T-cell (primary cell): ENCODE measurements around the gene RAB3A. TPM values are rescaled to one million over a fixed set of nuclear protein-coding genes. Genes with fewer than 3 reads are reported as not detected.

Experiments used
- ATAC-seq, 4 experiments: fragments of 200-7000 bp in 3 of 4; fragments of 150-1000 bp in 1 of 4; cut with Tn5 transposase; replicated peaks in 1 of 4; 1 replicate in 3 of 4; 2 replicates in 1 of 4; pipeline ENCODE4 v1.10.0; 2021; ENCODE audit warnings: moderate library complexity in 3 of 4, mild to moderate bottlenecking in 2 of 4, moderate number of reproducible peaks in 1 of 4
- CTCF ChIA-PET, 2 donors: fragments of 300-600 bp; sonication (Branson Sonifier 250); formaldehyde crosslinking; loops; one replicate each; lab custom pipeline; 2022; ENCODE audit warnings: antibody characterized with exemption in 2 of 2; lab: Charles Lee
- POLR2A ChIA-PET, 2 donors: fragments of 300-600 bp; sonication (Branson Sonifier 250); formaldehyde crosslinking; loops; one replicate each; lab custom pipeline; 2022; ENCODE audit warnings: antibody characterized with exemption in 2 of 2; lab: Charles Lee
- DNase-seq, 35 experiments: peaks; one replicate each; pipeline versions ENCODE4 v3.0.0 to v3.0.0-alpha.2; 2013 to 2023
- H3K27ac ChIP-seq: one replicate; pipeline ENCODE4 v1.5.1; 2013; ENCODE audit warnings: low read length
- H3K27me3 ChIP-seq, 2 experiments: replicated peaks in 1 of 2; 1 replicate in 1 of 2; 2 replicates in 1 of 2; pipeline versions ENCODE4 v1.6.1 to v1.7.0; 2013; ENCODE audit warnings: low read length in 1 of 2, mixed read lengths in 1 of 2; ENCODE audit not compliant: control insufficient read depth in 2 of 2, insufficient read depth in 2 of 2; ENCODE audit errors: extremely low read depth in 1 of 2
- H3K36me3 ChIP-seq, 2 donors: 1 replicate in 1 of 2; 2 replicates in 1 of 2; pipeline versions ENCODE4 v1.6.1 to v1.7.0; 2013; ENCODE audit warnings: low read length in 1 of 2; ENCODE audit not compliant: control insufficient read depth in 2 of 2, insufficient read depth in 1 of 2; ENCODE audit errors: extremely low read depth in 1 of 2
- H3K4me1 ChIP-seq, 2 experiments: 1 replicate in 1 of 2; 2 replicates in 1 of 2; pipeline versions ENCODE4 v1.6.1 to v1.7.0; 2013; ENCODE audit warnings: low read length in 2 of 2, mixed read lengths in 1 of 2; ENCODE audit not compliant: insufficient read depth in 2 of 2, control insufficient read depth in 1 of 2; ENCODE audit errors: extremely low read depth in 1 of 2
- H3K4me3 ChIP-seq, 2 donors: 1 replicate in 1 of 2; 2 replicates in 1 of 2; pipeline versions ENCODE4 v1.5.1 to v1.7.0; 2013; ENCODE audit warnings: mild to moderate bottlenecking in 2 of 2, low read length in 1 of 2, moderate library complexity in 1 of 2; ENCODE audit not compliant: control insufficient read depth in 1 of 2; ENCODE audit errors: extremely low read depth in 1 of 2
- H3K9me3 ChIP-seq: 2 replicates; pipeline ENCODE4 v1.7.0; 2013
- H3K27ac Mint-ChIP-seq, 2 donors: one replicate each; pipeline ENCODE4 v1.8.0; 2020 to 2021; ENCODE audit warnings: mild to moderate bottlenecking in 2 of 2, mixed read lengths in 2 of 2
- H3K27me3 Mint-ChIP-seq, 2 donors: one replicate each; pipeline ENCODE4 v1.8.0; 2021 to 2022; ENCODE audit warnings: mixed read lengths in 2 of 2
- H3K36me3 Mint-ChIP-seq: one replicate; pipeline ENCODE4 v1.8.0; 2021; ENCODE audit warnings: mixed read lengths
- H3K4me1 Mint-ChIP-seq, 3 donors: one replicate each; pipeline ENCODE4 v1.8.0; 2020 to 2022; ENCODE audit warnings: mixed read lengths in 3 of 3, mild to moderate bottlenecking in 1 of 3
- H3K4me3 Mint-ChIP-seq, 3 donors: one replicate each; pipeline ENCODE4 v1.8.0; 2020 to 2022; ENCODE audit warnings: mild to moderate bottlenecking in 3 of 3, mixed read lengths in 3 of 3, moderate library complexity in 3 of 3
- H3K9me3 Mint-ChIP-seq, 3 donors: one replicate each; pipeline ENCODE4 v1.8.0; 2020 to 2022; ENCODE audit warnings: mixed read lengths in 3 of 3
- WGBS: methylation state at CpG from one replicate; pipeline ENCODE4 v1.1.5; 2013; ENCODE audit warnings: missing lambda C conversion rate; ENCODE audit not compliant: insufficient coverage; 5-methylcytosine and 5-hydroxymethylcytosine counted together
- total RNA-seq, 35 experiments: library from RNA in 6 of 35; stranded (reverse) in 6 of 35; fragments of 120-200 nt in 1 of 35; gene quantifications; one replicate each; pipeline versions ENCODE4 v1.2.1 to v1.2.4 and lab custom pipeline; 2013 to 2026

RAB3A gene
- total RNA-seq, 5 donors from 2014 or later (not counting 1 experiment from before 2014, with no cell fraction given): 4.7 to 8.3 (median 5.6) TPM

DNA sequence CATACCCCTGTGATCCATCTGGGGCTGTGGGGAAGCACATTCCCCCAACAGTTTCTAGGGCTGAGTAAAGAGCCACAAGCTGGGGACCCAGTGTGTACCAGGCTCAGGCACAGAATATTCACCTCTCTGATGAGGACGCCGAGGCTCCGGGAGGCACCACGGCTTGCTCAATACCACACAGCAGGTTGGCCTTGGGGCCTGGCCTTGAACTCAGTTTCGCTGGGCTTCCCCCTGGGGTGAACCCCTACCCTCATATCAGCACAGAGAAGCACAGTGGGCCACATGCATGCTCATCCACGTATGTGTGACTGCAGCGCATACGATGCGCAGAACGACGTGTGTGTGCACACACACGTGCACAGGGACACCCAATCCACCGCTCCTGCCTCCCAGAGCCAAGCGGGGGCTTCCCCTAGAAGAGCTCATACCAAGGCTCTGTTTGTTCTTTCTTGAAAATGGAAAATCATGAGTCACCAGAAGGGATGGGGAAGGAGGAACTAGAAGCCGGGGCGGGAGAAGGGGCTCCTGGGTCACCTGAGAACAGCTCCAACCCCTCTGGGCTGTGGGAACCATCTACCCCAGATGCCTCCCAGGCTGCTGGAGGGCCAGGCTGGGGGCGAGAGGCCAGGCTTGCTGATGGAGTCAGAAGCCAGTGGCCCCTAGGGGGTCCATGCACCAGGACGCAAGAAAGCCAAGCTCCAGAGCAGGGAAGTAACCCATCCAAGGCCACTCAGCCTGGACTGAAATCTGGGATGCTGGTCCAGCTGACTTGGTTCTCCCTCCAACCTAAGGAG is 27.3 kb upstream of the RAB3A start:
- Mint-ChIP-seq H3K27me3 (peaks cover 60 to 78% of the 10 kb centered on the region in 2 donors), H3K4me1 (peaks cover 3 to 11% (median 5%) of the 10 kb centered on the region in 3 donors), H3K36me3 (no peaks in the 10 kb centered on the region), H3K27ac (no peak overlapping the region), H3K9me3 (peaks cover 0 to 5% (median 0%) of the 10 kb centered on the region in 3 donors), H3K4me3 (no peak overlapping the region)
- ChIA-PET CTCF (no interaction called here), POLR2A (no interaction called here)
- DNase-seq (no peak), ATAC-seq (no peak)
- 55% methylated on average over 14 of the region's 18 CpGs for WGBS
- Histone ChIP-seq H3K4me1 (peaks cover 0 to 8% of the 10 kb centered on the region in 2 experiments), H3K27me3 (peaks cover 0 to 90% of the 10 kb centered on the region in 2 experiments), H3K4me3 (no peak overlapping the region), H3K9me3 (no peaks in the 10 kb centered on the region), H3K36me3 (no peaks in the 10 kb centered on the region), H3K27ac (no peak overlapping the region)

DNA sequence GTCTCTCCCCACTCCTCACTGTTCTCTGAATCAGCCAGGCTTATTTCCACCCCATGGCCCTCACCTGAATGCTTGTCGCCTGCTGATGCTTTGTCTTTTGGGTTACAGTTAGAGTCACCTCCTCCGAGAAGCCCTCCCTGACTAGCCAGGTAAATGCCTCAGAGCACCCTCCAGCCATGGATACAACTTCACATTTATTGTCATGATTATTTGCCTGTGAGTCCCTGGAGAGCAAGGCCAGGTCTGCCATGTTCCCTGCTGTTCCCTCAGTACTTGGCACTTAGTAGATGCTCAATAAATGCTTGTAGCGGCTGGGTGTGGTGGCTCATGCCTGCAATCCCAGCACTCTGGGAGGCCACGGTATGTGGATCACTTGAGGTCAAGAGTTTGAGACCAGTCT is 26.1 kb upstream of the RAB3A start:
- Mint-ChIP-seq H3K27me3 (peaks cover 60 to 78% of the 10 kb centered on the region in 2 donors), H3K4me3 (no peak overlapping the region), H3K36me3 (no peaks in the 10 kb centered on the region), H3K27ac (no peak overlapping the region), H3K9me3 (peaks cover 0 to 5% (median 0%) of the 10 kb centered on the region in 3 donors), H3K4me1 (peaks cover 10 to 20% (median 12%) of the 10 kb centered on the region in 3 donors)
- ATAC-seq (no peak), DNase-seq (no peak)
- Histone ChIP-seq H3K4me1 (peaks cover 0 to 21% of the 10 kb centered on the region in 2 experiments), H3K27ac (no peak overlapping the region), H3K9me3 (no peaks in the 10 kb centered on the region), H3K4me3 (no peak overlapping the region), H3K36me3 (no peaks in the 10 kb centered on the region), H3K27me3 (peaks cover 0 to 95% of the 10 kb centered on the region in 2 experiments)
- POLR2A ChIA-PET: no interaction called here
- CTCF ChIA-PET: no interaction called here
- 100% methylated on average over 2 of the region's 4 CpGs for WGBS

DNA sequence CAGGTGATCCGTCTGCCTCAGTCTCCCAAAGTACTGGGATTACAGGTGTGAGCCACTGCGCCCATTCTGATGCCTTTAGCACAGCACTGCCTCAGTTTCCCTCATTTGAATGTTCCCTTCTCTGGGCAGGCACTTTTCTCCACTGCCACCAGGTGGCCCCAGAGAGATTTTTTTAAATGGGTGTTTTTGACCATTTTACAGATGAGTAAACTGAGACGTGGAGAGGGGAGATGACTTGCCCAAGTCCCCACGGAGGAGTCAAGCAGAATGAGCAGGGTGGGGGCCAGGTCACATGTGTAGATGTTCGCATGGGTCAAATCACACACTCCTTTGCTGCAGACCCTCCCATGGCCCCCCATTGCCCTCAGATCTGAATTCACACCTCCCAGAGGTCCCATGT is 25.6 kb upstream of the RAB3A start:
- Histone ChIP-seq H3K4me3 (no peak overlapping the region), H3K9me3 (no peaks in the 10 kb centered on the region), H3K36me3 (no peaks in the 10 kb centered on the region), H3K27me3 (peaks cover 0 to 95% of the 10 kb centered on the region in 2 experiments), H3K27ac (no peak overlapping the region), H3K4me1 (peaks cover 0 to 25% of the 10 kb centered on the region in 2 experiments)
- no peak for DNase-seq
- 82% methylated on average over 3 of the region's 5 CpGs for WGBS
- Mint-ChIP-seq H3K9me3 (peaks cover 0 to 5% (median 0%) of the 10 kb centered on the region in 3 donors), H3K36me3 (no peaks in the 10 kb centered on the region), H3K4me3 (no peak overlapping the region), H3K27ac (no peak overlapping the region), H3K4me1 (peaks cover 14 to 25% (median 16%) of the 10 kb centered on the region in 3 donors), H3K27me3 (peaks cover 63 to 78% of the 10 kb centered on the region in 2 donors)
- ATAC-seq: no peak
- ChIA-PET CTCF (no interaction called here), POLR2A (no interaction called here)

DNA sequence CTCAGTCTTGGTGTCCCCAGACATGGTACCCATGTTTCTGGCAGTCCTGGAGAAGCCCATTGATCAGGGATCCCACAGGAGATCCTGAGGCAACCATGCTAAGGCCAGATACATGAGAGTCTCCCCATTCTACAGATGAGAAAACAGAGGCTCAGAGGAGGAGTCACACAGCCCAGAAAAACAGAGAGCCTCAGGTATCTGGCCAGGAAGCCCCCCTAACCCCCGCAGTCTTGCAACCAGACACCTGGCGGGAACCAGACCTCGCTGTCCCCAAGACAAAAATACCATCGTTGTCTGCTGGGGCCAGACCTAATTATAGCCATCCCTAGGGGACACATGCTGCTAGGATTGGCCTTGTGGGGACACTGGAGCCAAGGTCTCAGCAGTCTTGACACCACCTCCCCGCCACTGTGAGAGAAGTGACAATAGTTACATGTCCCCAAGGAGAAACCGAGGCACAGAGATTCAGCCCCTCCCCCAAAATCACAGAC is 24.0 kb upstream of the RAB3A start:
- no peak overlapping the region for H3K27ac ChIP-seq
- CTCF ChIA-PET: no interaction called here
- no peaks in the 10 kb centered on the region for H3K9me3 ChIP-seq
- H3K4me3 ChIP-seq: no peak overlapping the region
- peaks cover 3 to 29% of the 10 kb centered on the region in 2 experiments for H3K4me1 ChIP-seq
- H3K27me3 ChIP-seq: peaks cover 0 to 92% of the 10 kb centered on the region in 2 experiments
- Mint-ChIP-seq H3K9me3 (no peaks in the 10 kb centered on the region), H3K27me3 (peaks cover 56 to 76% of the 10 kb centered on the region in 2 donors), H3K4me3 (peak overlapping the region in 1 of 3 donors; percentile 16), H3K4me1 (peaks cover 20 to 29% (median 22%) of the 10 kb centered on the region in 3 donors), H3K27ac (no peak overlapping the region), H3K36me3 (no peaks in the 10 kb centered on the region)
- POLR2A ChIA-PET: interaction anchor here in 1 of 2 donors (0.5 kb wide), 1 partner anchor 101 kb away, joined by 4 read pairs; no protein-coding TSS in a partner anchor
- ATAC-seq (no peak), DNase-seq (no peak)
- WGBS: 91% methylated on average over 4 of the region's 6 CpGs
- H3K36me3 ChIP-seq: no peaks in the 10 kb centered on the region

DNA sequence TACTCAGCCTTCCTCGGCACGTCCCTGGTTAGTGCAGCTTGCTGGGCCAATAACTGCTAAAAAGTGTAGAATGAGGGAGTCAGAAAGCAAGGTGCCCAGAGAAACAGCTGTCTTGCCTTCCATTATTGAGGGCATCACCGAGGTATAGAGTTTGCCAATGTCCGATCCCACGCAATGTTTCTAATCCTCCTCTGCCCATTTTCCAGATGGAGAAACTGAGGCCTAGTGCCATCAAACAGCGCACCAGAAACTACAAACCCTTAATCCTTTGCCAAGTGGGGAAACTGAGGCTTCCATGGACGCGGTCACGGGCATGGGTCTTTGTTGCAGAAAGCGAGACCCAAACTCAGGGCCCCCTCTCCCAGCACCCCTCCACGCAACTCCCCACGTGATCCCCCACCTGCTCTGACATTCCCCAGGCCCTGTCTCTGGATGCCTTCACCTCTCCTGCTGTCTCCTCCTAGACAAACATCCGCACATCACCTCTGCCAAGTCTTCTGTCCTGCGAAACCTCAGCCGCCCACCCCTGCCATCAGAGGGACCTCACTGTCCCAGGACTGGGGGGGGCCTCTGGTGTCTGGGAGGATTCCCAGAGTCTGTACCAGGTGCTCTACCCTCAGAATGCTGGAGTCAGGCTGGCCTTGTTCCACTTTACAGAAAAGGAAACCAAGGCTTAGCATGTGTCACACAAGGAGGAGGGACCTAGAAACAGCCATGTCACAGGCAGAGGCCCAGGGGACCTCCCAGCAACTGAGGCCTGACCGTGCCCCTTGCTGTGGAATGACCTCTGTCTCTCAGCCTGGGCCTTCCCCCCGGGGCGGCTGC is 23.3 kb upstream of the RAB3A start:
- DNase-seq: no peak
- H3K27me3 Mint-ChIP-seq: peaks cover 51 to 77% of the 10 kb centered on the region in 2 donors
- no peak for ATAC-seq
- H3K4me1 Mint-ChIP-seq: peaks cover 17 to 25% (median 22%) of the 10 kb centered on the region in 3 donors
- H3K36me3 ChIP-seq: no peaks in the 10 kb centered on the region
- ChIA-PET CTCF (no interaction called here), POLR2A (no interaction called here)
- H3K27ac Mint-ChIP-seq: peak overlapping the region in 1 of 2 donors; percentile 55
- H3K9me3 Mint-ChIP-seq: no peaks in the 10 kb centered on the region
- no peak overlapping the region for H3K4me3 ChIP-seq
- H3K4me3 Mint-ChIP-seq: peak overlapping the region in 1 of 3 donors; percentile 16
- 79% methylated on average over 13 of the region's 18 CpGs for WGBS
- H3K36me3 Mint-ChIP-seq: no peaks in the 10 kb centered on the region
- H3K27ac ChIP-seq: no peak overlapping the region
- peaks cover 0 to 91% of the 10 kb centered on the region in 2 experiments for H3K27me3 ChIP-seq
- H3K9me3 ChIP-seq: no peaks in the 10 kb centered on the region
- peaks cover 3 to 26% of the 10 kb centered on the region in 2 experiments for H3K4me1 ChIP-seq
